Measurements from ENCODE around the gene C9orf50. TPM values are rescaled to one million over a fixed set of nuclear protein-coding genes. Genes with fewer than 3 reads are reported as not detected.

Gene C9orf50
- total RNA-seq, 1 donor = not detected

GRCh38 chr9:129569502-129570449, 51.1 kb downstream of the C9orf50 start:
- peak; percentile 56 for TF ChIP-seq CTCF (IDR thresholded peaks at IDR 0.05; ENCODE audit: insufficient read depth, low read depth, low read length)
- no peak for DNase-seq (ENCODE audit: low read depth)
- H3K4me3 ChIP-seq (ENCODE audit: low read depth, low read length) = peak overlapping the region; percentile 23

GRCh38 chr9:129568560-129569501, 52.1 kb downstream of the C9orf50 start:
- DNase-seq (ENCODE audit: low read depth) = no peak
- H3K4me3 ChIP-seq (ENCODE audit: low read depth, low read length) = peak overlapping the region; percentile 59
- TF ChIP-seq CTCF (IDR thresholded peaks at IDR 0.05; ENCODE audit: insufficient read depth, low read depth, low read length) = no peak

GRCh38 chr9:129567842-129568559, 52.9 kb downstream of the C9orf50 start:
- peak overlapping the region; percentile 59 for H3K4me3 ChIP-seq (ENCODE audit: low read depth, low read length)
- peak; percentile 6 for TF ChIP-seq CTCF (IDR thresholded peaks at IDR 0.05; ENCODE audit: insufficient read depth, low read depth, low read length)
- no peak for DNase-seq (ENCODE audit: low read depth)

- DNase-seq (ENCODE audit: low read depth) = no peak
- H3K4me3 ChIP-seq (ENCODE audit: low read depth, low read length) = no peak overlapping the region
- TF ChIP-seq CTCF (IDR thresholded peaks at IDR 0.05; ENCODE audit: insufficient read depth, low read depth, low read length) = no peak
These were observed 53.6 kb downstream of the C9orf50 start for GRCh38 chr9:129567329-129567728.

- H3K4me3 ChIP-seq (ENCODE audit: low read depth, low read length) = no peak overlapping the region
- no peak for DNase-seq (ENCODE audit: low read depth)
- no peak for TF ChIP-seq CTCF (IDR thresholded peaks at IDR 0.05; ENCODE audit: insufficient read depth, low read depth, low read length)
These were observed 54.2 kb downstream of the C9orf50 start for GRCh38 chr9:129566563-129567266.

GRCh38 chr9:129562917-129563316, 58.0 kb downstream of the C9orf50 start:
- TF ChIP-seq CTCF (IDR thresholded peaks at IDR 0.05; ENCODE audit: insufficient read depth, low read depth, low read length) = no peak
- DNase-seq (ENCODE audit: low read depth) = no peak
- H3K4me3 ChIP-seq (ENCODE audit: low read depth, low read length) = no peak overlapping the region

Data from fibroblast of villous mesenchyme (primary cell).